Hindlimb muscle (tissue), 1 donor: Measurements from ENCODE around the gene ETF1. TPM values are rescaled to one million over a fixed set of nuclear protein-coding genes. Genes with fewer than 3 reads are reported as not detected.
A peak's percentile ranks its signal among the peaks of the same experiment; 100 is the strongest.

Experiments
- DNase-seq: peaks from one replicate; pipeline ENCODE4 v3.0.0-alpha.2; 2013
- polyA plus RNA-seq: library from polyadenylated mRNA; unstranded; fragments of 120-200 nt; gene quantifications from one replicate; pipeline ENCODE4 v1.2.1, GENCODE V29; 2013; ENCODE audit not compliant: insufficient read length

Gene ETF1
- polyA plus RNA-seq, 1 donor: 39.6 TPM

DNA sequence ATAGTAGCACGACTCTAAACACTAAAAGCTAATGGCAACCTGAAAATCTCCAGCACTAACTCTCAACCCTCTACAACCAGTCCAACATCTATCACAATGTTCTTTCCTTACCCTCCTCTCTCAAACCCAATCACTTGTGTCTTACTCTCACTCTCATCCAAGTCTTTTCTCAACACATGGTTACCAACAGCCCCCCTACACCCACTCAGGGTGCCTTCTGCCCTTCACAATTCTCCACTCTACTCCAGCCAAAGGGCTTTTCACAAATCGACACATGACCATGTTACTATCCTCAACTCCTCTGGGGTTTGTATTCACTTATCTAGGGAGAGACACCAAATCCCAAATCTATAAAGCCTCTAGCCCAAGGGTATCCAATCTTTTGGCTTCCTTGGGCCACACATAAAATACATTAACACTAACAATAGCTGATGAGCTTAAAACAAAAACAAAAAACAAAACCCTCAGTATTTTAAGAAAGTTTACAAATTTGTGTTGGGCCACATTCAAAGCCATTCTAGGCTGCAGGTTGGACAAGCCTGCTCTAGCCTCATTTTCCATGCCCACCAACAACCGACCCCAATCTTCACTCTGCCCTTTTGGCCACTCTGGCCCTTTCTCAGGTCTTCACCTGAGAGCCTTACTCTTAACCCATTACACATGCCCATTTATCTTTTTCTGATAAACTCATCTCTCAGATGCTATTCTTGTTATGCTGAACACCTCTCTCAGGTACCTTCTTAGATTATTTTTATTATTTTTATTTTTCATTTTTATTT, 20.5 kb upstream of the ETF1 start:
- no peak for DNase-seq

DNA sequence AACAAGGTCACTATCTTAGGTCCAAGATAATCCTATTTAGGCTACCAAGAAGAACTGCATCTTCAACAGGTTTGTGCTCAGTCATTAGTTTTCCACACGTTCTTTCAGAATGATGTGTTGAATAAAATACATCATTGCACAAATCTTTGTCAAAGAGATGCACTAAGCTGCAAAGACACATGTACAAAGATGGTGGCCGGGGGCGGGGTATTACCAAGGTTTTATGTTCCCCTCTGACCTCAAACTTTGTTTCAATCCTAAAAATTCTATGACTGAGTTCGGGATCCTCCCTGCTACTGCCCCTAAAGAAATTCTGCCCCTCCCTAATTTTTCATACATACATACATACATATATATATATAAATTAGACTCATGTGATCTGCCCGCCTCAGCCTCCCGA, 17.9 kb upstream of the ETF1 start:
- no peak for DNase-seq

DNA sequence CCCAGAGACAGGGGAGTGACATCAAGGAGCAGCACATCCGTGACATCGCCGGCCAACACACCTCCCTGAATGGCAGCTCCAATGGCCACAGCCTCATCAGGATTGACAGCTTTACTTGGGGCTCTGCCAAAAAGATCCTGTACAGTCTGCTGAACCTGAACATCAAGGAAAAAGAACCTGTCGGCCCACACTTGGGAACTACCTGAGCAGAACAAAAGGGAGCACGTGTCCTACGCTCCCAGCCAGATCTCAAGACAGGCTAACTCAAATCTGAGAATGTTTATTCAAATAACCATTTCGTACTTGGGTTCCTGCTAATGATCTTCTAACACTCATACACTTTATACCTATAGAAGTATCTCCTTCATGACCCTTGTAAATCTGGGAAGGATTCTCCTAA, 16.9 kb upstream of the ETF1 start:
- no peak for DNase-seq

DNA sequence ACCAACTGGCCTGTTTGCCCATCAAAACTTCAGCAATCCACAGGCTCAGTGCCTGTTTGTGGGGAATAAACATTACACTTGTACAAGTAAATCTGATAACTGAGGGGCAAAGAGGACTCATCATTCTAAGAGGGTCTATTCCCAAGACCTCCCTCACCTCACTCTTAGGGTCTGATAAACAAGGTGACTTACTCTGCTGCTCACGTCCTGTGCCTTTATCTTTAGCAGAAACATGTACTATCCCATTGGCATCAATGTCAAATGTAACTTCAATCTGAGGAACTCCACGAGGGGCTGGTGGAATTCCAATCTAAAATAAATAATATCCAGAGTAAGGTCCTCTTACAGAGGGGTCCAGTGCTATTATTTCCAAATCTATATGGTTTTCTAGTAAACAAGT, 14.6 kb upstream of the ETF1 start:
- no peak for DNase-seq

DNA sequence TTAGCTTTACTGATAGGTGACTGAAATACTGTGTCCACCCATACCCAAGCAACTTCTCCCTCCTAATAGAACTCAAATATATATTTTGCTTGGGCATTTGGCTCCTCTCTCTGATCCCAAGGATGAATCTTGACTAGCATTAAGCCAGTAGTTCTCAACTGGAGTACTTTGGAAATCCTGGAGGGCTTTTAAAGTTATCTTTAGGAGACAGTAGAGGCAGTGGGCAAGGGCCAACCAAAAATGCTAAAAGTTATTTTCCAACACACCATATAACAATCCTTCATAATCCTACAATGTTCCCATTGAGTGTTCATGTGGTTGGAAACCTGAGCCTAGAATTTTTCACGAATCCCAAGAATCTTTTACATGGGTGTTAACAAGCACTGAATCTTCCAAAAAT, 11.1 kb upstream of the ETF1 start:
- no peak for DNase-seq

DNA sequence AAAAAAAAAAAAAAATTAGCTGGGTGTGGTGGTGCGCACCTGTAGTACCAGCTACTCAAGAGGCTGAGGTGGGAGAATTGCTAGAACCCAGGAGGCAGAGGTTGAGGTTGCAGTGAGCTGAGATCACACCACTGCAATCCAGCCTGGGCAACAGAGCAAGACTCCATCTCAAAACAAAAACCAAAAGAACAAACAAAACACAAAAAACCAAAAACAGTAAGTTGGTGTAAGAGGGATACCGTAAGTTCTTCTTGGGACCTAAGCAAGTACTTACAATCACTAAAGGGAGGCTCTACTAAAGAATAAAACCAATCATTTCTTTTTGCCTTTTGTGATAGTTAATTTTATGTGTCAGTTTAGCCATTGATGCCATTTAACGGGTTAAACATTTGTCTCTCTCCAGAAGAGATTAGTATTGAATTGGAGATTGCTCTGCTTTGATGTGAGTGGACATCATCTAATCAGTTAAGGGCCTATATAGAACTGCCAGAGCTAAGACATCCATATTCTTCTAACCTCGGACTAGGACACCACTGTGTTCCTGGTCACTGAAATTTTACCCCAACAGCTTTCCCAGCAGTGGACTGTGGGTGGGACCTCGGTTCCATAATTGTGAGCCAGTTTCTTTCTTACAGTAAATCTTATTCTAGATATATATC, 10.5 kb upstream of the ETF1 start:
- DNase-seq: no peak

DNA sequence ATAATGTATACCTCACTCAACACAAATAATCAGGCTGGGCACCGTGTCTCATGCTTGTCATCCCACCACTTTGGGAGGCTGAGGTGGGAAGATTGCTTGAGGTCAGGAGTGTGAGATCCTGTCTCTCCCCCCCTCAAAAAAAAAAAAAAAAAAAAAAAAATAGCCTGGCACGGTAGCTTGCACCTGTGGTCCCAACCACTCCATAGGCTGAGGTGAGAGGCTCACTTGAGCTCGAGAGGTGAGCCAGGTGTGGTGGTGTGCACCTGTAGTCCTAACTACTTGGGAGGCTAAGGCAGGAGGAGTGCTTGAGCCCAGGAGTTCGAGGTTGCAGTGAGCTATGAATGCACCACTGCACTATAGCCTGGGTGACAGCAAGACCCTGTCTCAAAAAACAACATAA, 9.6 kb upstream of the ETF1 start:
- no peak for DNase-seq

DNA sequence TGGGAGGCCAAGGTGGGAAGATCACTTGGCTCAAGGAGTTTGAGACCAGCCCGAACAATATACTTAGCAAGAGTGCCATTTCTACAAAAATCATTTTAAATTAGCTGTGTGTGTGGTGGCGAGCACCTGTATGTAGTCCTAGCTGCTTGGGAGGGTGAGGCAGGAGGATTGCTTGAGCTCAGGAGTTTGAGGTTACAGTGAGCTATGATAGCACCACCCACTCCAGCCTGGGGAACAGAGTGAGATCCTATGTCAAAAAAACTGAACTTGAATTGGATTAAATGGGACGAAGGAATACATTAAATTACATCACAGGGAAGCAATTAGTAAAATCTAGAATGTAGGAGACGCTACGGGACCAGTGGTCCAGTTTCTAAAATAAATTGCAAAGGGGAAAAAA, 6.4 kb upstream of the ETF1 start:
- no peak for DNase-seq

DNA sequence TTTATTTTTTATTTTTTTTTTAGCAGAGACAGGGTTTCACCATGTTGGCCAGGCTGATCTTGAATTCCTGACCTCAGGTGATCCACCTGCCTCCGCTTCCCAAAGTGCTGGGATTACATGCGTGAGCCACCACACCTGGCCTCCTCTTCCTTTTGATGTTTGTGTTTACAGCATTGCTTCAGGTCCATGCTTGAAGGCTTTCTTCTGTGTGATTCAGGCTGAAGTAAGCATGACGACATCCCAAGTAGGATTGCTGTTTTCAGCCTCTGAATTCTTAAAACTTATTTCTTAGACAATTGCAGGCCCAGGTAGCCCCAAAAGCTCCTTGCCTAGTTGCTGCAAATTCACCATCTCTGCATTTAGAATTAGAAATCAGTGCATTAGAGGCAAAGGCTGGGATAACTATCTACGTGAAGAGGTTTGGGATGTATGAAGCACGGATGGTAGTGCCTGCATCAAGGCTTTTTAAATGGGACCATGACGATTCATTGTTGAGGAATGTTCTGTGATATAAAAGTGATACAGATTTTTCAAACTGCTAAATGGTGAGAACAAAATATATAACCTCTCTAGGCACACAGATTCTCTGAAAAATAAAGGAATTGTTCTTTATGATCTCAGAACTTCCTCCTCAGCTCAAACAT, 3.0 kb upstream of the ETF1 start:
- no peak for DNase-seq

DNA sequence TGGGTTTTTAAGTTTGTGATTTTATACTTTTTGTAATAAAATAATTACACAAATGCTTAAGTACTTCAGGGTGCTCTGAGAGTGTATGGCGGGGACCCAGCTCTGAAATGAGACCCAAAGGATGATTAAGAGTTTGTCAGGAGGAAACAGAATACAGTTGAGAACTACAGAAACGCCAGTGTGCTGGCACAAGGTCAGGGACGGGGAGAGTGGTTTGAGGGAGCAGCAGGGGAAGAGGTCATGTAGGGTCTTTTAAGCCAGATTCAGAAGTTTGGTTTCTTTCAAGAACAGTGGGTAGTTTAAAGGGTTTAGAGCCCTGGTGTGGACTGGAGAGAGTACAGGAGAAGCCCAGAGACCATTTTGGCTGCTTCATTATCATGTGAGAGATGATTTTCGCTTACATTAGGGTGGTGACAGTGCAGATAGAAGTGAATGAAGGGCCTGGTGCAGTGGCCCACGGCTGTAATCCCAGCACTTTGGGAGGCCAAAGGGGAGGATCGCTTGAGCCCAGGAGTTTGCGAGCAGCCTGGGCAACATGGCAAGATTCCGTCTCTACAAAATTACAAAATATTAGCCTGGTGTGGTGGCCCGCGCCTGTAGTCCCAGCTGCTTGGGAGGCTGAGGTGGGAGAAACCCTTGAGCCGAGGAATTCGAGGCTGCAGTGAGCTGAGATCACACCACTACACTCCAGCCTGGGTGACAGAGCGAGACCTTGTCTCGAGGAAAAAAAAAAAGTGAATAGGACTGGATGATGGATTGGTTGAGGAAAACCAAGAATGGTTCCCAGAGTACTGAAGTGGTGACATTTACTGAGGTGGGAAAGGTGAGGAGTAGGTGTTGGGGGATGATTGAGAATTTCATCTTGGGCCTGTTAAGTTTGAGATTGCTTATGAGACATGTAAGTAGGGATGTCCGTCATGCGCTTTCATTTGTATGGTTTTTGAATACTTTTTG, 1.4 kb upstream of the ETF1 start:
- DNase-seq: peak; percentile 19

DNA sequence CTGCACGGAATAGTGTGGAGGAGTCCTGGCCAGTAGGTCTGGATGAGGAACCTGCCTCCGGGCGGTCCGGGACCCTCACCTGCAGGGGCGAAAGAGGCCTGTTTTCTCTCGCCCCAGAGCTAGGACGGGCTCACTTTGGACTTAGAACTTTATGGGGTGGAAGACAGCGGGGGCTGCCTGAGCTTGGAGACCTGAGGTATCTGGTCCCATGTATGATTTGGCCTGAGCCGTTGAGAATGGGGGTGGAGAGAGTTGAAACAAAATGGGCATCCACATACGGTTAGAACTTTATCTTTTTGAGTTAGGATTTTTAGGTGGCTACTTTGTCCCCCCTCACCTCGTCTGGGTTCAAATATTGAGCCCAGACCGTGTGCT, 681 bp upstream of the ETF1 start:
- no peak for DNase-seq

DNA sequence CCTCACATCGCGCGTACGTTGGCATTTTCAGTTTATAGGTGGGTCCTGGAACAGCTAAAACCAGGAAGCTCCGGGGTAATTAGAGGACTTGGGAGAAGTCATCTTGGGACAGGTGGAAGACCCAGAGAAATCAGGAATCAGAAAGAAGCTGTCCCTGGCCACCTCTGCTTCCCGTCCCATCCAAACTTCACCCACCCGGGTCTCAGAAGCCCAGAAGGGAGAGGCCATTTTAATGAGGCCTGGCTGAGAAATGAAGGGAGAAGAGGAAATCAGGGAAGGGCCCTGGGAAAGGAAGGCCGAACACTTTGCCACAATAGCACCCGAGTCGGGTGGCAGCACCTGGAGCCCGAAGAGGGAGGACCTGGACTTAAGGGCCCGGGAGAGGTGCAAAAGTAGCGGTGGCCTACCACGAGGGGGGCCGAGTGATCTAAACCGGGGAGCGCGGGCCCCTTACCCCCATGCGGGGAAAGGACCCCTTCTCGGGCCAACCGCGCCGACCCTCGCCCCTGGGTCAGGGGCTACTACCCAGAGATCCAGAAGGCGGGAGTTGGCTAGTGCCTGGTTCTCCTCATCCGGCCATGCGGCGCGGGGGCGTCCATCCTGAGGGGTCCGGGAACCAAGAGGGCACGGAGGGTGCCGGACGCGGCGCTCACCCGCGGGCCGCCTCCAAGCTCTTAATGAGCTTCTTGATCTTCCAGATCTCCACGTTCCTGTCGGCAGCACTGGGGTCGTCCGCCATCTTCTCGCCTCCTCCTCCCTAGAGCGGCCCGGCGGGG, 668 bp downstream of the ETF1 start:
- peak; percentile 14 for DNase-seq

DNA sequence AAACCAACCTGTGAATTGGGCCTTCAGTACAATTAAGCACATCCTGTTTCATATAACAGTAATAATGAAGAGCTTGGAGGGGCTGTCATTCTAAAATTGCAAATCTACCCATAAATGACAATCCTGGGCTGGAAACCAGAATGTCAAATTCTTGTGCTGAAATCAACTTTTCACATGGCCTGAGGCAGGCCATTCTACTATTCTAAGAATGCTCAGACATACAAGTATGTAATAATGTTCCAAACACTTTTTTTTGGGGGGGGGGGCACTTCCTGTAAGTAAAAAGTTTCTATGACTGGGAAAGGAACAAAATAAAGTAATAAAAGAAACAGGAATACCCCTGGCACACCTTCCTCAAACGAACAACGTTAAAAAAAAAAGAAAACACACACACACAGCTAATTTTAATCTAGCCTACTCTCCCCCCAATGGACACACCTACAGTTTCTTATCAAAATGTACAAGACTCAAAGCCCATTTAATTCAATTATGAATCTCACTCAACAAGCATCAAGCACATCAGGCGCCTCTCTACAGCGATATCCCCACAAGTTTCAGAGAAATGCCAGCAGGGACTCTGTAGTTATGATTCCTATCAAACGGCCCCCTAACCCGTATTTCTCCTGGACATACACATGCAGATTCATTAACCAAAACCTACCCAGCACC, 1.4 kb downstream of the ETF1 start:
- no peak for DNase-seq

DNA sequence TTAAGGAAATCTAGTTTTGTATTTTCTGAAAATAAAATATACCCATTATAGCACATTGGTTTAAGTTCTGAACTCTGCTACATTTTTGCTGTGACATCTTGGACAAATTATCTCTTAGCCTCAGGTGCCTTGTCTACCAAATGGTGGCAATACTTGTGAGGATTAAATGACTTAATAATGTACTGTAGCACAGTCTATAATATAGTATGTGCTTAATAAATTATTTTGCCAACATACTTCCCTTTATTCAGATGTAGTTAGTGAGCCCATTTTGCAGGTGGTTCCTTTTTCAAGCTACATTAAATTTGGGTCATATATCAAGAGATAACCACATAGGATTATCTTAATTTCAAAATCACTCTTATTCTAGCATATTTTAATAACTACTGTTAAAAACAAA, 3.2 kb downstream of the ETF1 start:
- DNase-seq: no peak

DNA sequence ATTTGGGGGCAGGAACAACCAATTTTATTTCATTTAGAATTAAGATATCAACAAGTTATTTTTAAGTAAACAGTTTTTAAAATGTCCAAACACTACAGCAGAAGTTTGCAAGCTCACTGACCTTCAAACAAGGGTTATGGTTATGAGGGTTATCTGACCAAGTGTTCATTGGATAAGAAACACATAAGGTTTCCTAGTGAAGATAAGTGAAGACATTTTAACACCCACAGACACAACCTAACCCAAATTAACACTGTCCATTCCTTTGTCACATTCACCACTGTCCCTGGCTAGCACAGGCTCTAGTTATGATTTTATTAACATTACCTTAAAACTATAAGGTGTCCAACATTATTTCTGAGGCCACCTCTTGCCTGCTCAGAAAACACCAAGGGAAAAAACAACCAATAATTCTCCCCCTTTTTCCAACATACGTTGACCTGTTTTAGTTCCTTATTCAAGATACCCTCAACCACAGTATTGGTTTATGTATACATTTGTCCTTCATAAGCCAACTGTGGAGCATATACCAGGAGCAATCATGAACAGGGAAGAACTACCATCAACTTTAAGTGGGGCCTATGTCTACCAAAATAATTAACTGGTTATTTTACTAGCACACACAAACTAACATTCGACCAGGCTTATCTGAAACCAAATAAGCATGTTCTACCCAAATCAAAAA, 4.0 kb downstream of the ETF1 start:
- no peak for DNase-seq

DNA sequence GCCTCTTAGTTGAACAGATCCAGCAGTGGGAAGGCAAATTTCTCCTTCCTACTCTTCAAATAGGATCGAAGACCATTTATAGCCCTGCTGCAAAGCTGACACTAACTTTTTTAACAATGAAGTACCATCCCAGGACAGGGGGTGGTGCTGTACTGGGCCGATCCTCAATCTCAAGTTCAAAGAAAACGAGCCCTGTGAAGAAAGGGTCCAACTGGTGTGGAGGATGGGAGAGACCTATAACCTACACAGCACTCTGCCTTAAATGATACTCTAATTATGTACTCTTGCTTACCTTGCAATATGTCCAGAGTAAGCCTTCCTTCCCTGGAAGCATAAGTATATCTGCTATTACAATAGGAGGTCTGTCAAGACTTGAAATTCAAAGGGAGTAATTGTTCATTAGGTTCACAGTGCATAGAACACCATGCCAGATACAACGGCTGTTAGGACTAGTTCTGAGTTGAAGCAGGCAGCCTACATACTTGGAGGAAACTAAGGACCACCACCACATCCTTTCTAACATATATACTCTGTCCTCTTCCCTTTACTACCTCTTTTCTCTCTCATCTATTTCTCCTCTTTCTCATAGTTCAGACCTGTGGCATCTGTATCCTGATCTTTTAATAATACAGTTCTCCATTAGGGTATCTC, 6.2 kb downstream of the ETF1 start:
- DNase-seq: no peak

DNA sequence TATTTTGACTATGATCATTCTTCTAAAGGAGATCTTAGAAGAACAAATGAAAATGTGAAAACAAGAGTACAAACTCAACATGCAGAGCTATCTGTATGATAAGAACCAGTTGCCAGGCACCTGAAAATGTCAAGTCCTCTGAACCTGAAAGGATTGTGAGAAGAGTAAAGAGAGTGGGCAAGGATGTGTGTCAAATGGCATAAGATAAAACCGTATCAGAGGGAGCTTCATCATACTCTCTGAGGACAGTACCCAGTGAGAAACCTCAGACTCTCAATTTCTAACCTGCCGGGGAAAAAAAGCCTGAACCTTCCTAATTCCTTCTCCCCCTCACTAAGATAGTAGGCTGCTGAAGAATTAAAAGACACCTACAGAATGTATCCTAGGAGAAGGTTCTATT, 6.8 kb downstream of the ETF1 start:
- no peak for DNase-seq

DNA sequence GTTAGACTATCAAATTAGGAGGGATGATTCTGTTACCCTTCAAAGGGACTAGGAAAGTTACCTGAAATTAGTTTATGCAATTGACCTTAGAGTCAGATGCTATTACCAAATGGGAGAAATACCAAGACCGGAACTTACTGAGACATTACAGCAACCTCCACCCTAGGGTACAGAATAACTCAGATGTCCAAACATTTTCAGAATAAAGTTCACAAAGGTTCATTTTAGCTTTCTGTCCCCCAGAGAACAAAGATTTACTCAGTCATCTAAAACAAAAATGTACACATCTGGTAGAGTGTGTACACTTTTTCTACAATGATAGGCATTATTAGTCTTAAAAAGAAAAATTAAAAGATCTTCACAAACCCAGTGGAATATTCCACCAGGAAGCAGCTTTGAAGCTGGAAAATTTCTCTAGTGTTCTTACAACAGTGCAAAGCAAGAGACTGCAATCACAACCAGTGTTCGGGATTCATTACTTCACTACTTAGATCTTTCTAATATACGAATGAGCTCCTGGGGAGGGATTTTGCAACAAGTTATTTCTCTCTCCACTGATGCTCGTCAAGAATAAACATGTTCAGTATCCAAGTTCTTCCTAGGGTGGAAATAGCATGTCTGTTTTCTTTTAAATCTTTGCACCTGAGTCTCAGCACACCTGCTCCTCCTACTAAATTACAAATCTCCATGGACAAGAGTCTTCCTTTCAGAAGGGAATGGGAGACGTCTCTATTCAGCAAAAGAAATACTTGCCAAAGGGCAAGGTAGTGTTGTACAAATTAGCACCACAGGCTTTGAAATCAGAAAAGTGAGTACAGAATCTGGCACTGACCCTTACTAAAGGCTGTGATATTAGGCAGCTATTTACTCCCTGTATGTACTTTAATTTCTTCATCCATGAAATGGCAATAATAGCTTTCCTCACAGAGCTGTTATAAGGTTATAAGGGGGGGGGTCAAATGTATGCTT, 8.8 kb downstream of the ETF1 start:
- DNase-seq: no peak

DNA sequence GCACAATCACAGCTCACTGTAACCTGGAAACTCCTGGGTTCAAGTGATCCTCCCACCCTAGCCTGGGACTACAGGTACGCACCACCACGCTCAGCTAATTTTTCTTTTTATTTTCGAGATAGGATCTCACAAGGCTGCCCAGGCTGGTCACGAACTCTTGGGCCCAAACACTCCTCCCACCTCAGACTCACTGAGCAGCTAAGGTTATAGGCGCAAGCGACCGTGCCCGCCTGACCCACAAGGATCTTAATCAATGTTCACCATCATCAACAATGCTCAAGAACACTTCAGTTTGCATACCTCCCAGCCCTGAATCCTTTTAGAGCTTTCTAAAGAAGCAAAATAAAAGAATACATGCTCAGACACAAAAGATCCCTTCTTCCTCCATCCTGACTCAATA, 13.2 kb downstream of the ETF1 start:
- no peak for DNase-seq
